NCI-H2227 (cell line): ENCODE data around the gene FZD10.

Experiments used
- DNase-seq: peaks from one replicate; lab custom pipeline; 2025; ENCODE audit not compliant: unreplicated experiment; lab: John Stamatoyannopoulos, UW

FZD10 gene

GRCh38 chr12:130179191-130179590, 16.9 kb downstream of the FZD10 start:
- DNase-seq, result no peak

GRCh38 chr12:130179621-130180020, 17.4 kb downstream of the FZD10 start:
- DNase-seq, result no peak

GRCh38 chr12:130181211-130181610, 18.9 kb downstream of the FZD10 start:
- no peak for DNase-seq

GRCh38 chr12:130183585-130184370, 21.5 kb downstream of the FZD10 start:
- DNase-seq, result no peak

GRCh38 chr12:130184404-130185090, 22.3 kb downstream of the FZD10 start:
- DNase-seq, result no peak

- no peak for DNase-seq
Measured at GRCh38 chr12:130185455-130186391, 23.5 kb downstream of the FZD10 start.

- no peak for DNase-seq
Measured at GRCh38 chr12:130186651-130187268, 24.5 kb downstream of the FZD10 start.

- DNase-seq, result no peak
Measured at GRCh38 chr12:130192642-130193345, 30.5 kb downstream of the FZD10 start.

GRCh38 chr12:130194154-130194553, 31.9 kb downstream of the FZD10 start:
- no peak for DNase-seq

- no peak for DNase-seq
Measured at GRCh38 chr12:130195369-130195768, 33.1 kb downstream of the FZD10 start.

- no peak for DNase-seq
Measured at GRCh38 chr12:130195776-130196175, 33.5 kb downstream of the FZD10 start.

GRCh38 chr12:130196827-130197226, 34.6 kb downstream of the FZD10 start:
- DNase-seq, result no peak

GRCh38 chr12:130198026-130198662, 35.9 kb downstream of the FZD10 start:
- no peak for DNase-seq

- no peak for DNase-seq
Measured at GRCh38 chr12:130198663-130199060, 36.4 kb downstream of the FZD10 start.

GRCh38 chr12:130199581-130200390, 37.5 kb downstream of the FZD10 start:
- DNase-seq, result no peak

GRCh38 chr12:130200445-130200844, 38.2 kb downstream of the FZD10 start:
- DNase-seq, result no peak

- DNase-seq, result no peak
Measured at GRCh38 chr12:130201037-130201436, 38.8 kb downstream of the FZD10 start.

GRCh38 chr12:130202201-130202600, 39.9 kb downstream of the FZD10 start:
- DNase-seq, result no peak

GRCh38 chr12:130203151-130203550, 40.9 kb downstream of the FZD10 start:
- no peak for DNase-seq
